NT2/D1 (cell line): Measurements from ENCODE around the gene TRIP4.

ENCODE experiments used
- DNase-seq: peaks from one replicate; pipeline ENCODE4 v3.0.0-alpha.2; 2011; ENCODE audit warnings: low read depth, low spot score
- H3K27me3 ChIP-seq: 2 replicates; pipeline ENCODE4 v1.6.0; 2011; ENCODE audit warnings: mild to moderate bottlenecking; ENCODE audit not compliant: insufficient read length, insufficient read depth
- H3K36me3 ChIP-seq: 2 replicates; pipeline ENCODE4 v1.6.1; 2011; ENCODE audit warnings: mild to moderate bottlenecking, low read length, mixed read lengths; ENCODE audit not compliant: insufficient read depth, insufficient read length
- H3K4me1 ChIP-seq: 2 replicates; pipeline ENCODE4 v1.5.1; 2011; ENCODE audit not compliant: insufficient read depth, insufficient read length
- H3K4me3 ChIP-seq: 2 replicates; pipeline ENCODE4 v1.5.1; 2011; ENCODE audit warnings: low read depth; ENCODE audit not compliant: insufficient read length
- H3K9ac ChIP-seq: 2 replicates; pipeline ENCODE4 v1.6.0; 2011; ENCODE audit warnings: low read depth; ENCODE audit not compliant: insufficient read length
- H3K9me3 ChIP-seq: 2 replicates; pipeline ENCODE4 v1.5.1; 2011; ENCODE audit warnings: mild to moderate bottlenecking, low read length; ENCODE audit not compliant: insufficient read depth
- SUZ12 ChIP-seq: IDR thresholded peaks from 2 replicates; pipeline ENCODE4 v1.6.1; 2011; ENCODE audit not compliant: insufficient read length, insufficient read depth; ENCODE audit errors: extremely low read depth
- YY1 ChIP-seq: IDR thresholded peaks from 2 replicates; pipeline ENCODE4 v1.6.1; 2011; ENCODE audit not compliant: insufficient read length, insufficient read depth
- ZNF274 ChIP-seq: IDR thresholded peaks from 2 replicates; pipeline ENCODE4 v1.6.1; 2011; ENCODE audit warnings: mild to moderate bottlenecking, low read depth, low read length

TRIP4 gene

DNA sequence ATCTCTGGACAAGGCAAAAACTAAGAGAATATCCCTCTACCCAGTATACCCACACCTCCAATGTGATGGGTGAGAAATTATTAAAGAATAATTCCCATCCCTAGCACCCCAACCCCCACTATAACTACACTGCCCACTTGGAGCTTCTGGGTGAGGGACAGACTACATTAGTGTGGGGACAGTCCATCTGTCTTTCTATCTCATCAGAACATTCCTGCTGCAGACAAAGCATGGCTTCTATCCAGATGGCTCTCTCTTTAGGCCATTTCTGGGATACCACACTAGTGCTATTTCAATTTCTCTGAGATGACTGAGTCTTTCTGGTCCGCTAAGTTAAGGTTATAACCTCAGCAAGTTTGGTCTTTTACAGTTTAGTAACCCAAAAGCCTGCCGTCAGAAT, 38.3 kb upstream of the TRIP4 start:
- no peak for DNase-seq
- no peaks in the 10 kb centered on the region for H3K4me1 ChIP-seq
- H3K27me3 ChIP-seq: no peaks in the 10 kb centered on the region
- H3K9ac ChIP-seq: no peak overlapping the region
- TF ChIP-seq SUZ12 (no peak), ZNF274 (no peak), YY1 (no peak)
- H3K9me3 ChIP-seq: no peaks in the 10 kb centered on the region
- no peak overlapping the region for H3K4me3 ChIP-seq
- H3K36me3 ChIP-seq: peaks cover 12% of the 10 kb centered on the region

DNA sequence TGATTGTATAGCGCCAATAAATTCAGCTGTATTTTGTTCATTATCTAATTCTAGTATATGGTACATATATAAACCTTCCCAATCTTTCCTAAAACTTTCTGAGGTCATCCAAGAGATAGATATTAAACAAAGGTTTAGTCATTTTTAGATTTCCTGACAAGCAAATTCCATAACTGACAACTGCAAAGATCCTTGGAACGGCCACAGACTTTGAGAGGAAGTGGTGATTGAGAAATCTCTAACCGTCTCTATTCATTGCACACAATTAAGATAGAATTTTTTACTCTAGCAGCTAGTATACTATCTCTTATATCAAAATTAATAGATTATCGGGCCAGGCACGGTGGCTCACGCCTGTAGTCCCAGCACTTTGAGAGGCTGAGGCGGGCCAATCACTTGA, 36.4 kb upstream of the TRIP4 start:
- no peaks in the 10 kb centered on the region for H3K4me1 ChIP-seq
- no peaks in the 10 kb centered on the region for H3K27me3 ChIP-seq
- DNase-seq: no peak
- no peaks in the 10 kb centered on the region for H3K9me3 ChIP-seq
- peaks cover 12% of the 10 kb centered on the region for H3K36me3 ChIP-seq
- no peak overlapping the region for H3K4me3 ChIP-seq
- no peak for TF ChIP-seq SUZ12
- TF ChIP-seq ZNF274: no peak
- no peak for TF ChIP-seq YY1
- H3K9ac ChIP-seq: no peak overlapping the region

- peaks cover 7% of the 10 kb centered on the region for H3K36me3 ChIP-seq
- no peaks in the 10 kb centered on the region for H3K27me3 ChIP-seq
- H3K9me3 ChIP-seq: no peaks in the 10 kb centered on the region
- H3K4me3 ChIP-seq: peak overlapping the region; percentile 98
- no peak for DNase-seq
- no peak for TF ChIP-seq ZNF274
- TF ChIP-seq SUZ12: no peak
- no peak for TF ChIP-seq YY1
- H3K4me1 ChIP-seq: no peaks in the 10 kb centered on the region
- peak overlapping the region; percentile 93 for H3K9ac ChIP-seq
Measured at GRCh38 chr15:64354688-64355344, 32.8 kb upstream of the TRIP4 start.

DNA sequence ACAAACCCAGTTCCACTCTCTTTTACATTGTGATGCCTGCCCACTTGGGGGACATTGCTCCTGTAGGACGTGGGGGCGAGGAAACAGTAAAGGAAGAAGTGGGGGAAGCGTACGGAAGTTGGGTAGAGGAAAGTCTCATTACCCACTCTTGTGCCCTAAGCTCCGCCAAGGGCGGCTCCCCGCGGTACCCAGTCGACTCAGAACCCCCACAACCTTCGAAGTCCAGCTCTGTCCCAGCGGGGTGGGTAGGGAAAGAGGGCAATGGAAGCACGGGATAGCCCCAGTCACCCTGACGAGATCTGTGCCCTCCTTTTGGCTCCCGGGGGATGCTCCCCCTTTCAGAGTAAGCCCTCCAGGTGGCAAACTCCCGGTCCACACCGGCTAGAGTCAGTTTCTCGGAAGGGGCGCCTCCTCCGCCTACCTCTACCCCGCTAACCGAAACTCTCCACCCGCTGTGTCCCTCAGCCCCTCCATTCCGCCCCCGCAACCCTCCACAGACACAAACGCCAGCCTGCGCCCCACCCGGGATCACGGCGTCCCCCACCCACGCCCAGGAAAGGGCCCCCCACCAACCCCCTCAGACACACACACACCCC, 32.2 kb upstream of the TRIP4 start:
- Histone ChIP-seq H3K27me3 (no peaks in the 10 kb centered on the region), H3K4me3 (peak overlapping the region; percentile 98), H3K9me3 (no peaks in the 10 kb centered on the region), H3K9ac (peak overlapping the region; percentile 93), H3K36me3 (peaks cover 7% of the 10 kb centered on the region), H3K4me1 (no peaks in the 10 kb centered on the region)
- TF ChIP-seq YY1: no peak
- TF ChIP-seq ZNF274: no peak
- TF ChIP-seq SUZ12: no peak
- DNase-seq: no peak

DNA sequence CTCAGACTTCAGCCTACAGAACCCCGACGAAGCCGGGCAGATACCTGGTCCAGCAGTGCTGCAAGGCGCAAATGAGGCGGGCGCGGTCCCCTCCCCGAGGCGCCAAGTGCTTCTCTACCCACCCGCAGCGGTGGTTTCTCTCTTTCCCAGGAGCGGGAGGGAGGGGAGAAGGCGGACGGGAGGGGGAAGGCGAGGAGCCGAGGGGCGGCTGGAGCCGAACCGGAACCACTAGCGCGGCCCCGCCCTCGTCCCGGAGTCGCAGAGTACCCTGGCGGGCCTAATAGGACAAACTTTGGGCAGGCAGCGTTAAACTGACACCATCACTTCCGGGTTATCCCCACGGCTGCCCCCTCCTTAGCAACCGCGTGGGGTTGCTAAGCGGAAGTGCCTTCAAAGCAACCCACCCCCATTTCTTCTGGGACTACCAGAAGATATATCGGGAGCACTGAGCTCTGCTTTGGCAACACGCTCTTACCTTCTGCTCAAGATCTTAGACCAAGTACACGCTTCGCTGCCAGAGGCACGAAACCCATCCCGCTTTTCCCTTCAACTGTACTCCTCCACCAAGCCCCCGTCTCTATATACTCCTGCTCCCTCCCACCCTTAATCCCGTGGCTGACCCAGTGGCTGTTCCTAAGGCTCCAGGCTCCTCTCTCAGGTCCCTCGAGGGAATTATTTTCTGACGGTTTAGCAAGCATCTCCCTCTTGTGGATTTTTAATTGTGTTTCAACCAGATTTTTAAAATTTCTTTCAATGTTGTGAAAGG, 31.5 kb upstream of the TRIP4 start, which contains the start of gene CSNK1G1:
TSS of gene CSNK1G1 (minus strand) at position 230 of the 766 bp plus-strand sequence. CDS start 55,674 bp downstream, outside the sequence.
- peak; percentile 93 for DNase-seq
- peak within 1 kb of the TSS; percentile 93 for H3K9ac ChIP-seq
- no peaks in the 10 kb centered on the region for H3K4me1 ChIP-seq
- H3K27me3 ChIP-seq: no peaks in the 10 kb centered on the region
- no peaks in the 10 kb centered on the region for H3K9me3 ChIP-seq
- TF ChIP-seq ZNF274 (no peak), SUZ12 (no peak), YY1 (no peak)
- H3K4me3 ChIP-seq: peak within 1 kb of the TSS; percentile 98
- H3K36me3 ChIP-seq: peaks cover 7% of the 10 kb centered on the region

DNA sequence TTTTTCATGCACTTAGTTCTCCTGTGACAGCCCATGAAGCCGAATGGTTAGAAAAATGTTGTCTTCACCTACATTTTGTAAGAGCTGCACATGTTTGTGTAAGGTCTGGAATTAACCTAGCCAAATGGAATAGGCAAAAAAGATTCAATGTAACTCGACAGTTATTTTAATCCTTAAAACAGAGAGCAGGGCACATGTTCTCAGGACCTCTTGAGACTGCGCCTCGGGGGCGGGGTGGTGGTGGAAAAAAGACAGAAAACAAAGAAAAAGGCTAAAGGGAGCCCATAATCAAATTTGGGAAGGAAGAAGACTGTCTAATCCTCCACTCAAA, 31.0 kb upstream of the TRIP4 start:
- Histone ChIP-seq H3K9ac (peak overlapping the region; percentile 70), H3K36me3 (peaks cover 5% of the 10 kb centered on the region), H3K27me3 (no peaks in the 10 kb centered on the region), H3K9me3 (no peaks in the 10 kb centered on the region), H3K4me1 (no peaks in the 10 kb centered on the region), H3K4me3 (peak overlapping the region; percentile 98)
- TF ChIP-seq ZNF274 (no peak), YY1 (no peak), SUZ12 (no peak)
- no peak for DNase-seq

- no peaks in the 10 kb centered on the region for H3K4me1 ChIP-seq
- no peak overlapping the region for H3K9ac ChIP-seq
- TF ChIP-seq YY1: no peak
- no peak for TF ChIP-seq ZNF274
- no peak for TF ChIP-seq SUZ12
- H3K36me3 ChIP-seq: peaks cover 24% of the 10 kb centered on the region
- H3K27me3 ChIP-seq: no peaks in the 10 kb centered on the region
- DNase-seq: no peak
- H3K4me3 ChIP-seq: no peak overlapping the region
- H3K9me3 ChIP-seq: no peaks in the 10 kb centered on the region
Measured at GRCh38 chr15:64361259-64361658, 26.4 kb upstream of the TRIP4 start.
